OCI-LY3 (cell line): ENCODE measurements around the gene BRPF1.

Source experiments
- H2AFZ ChIP-seq: fragments of 200-600, 300-600 bp; shearing (Covaris generic); 2 replicates; pipeline ENCODE4 v1.6.0; 2014; ENCODE audit warnings: antibody characterized with exemption, low read depth, low read length
- H3K27ac ChIP-seq: fragments of 200-600, 300-600 bp; sonication (generic); 2 replicates; pipeline ENCODE4 v1.5.1; 2014; ENCODE audit warnings: mild to moderate bottlenecking, low read length, moderate library complexity, mixed read lengths
- H3K27me3 ChIP-seq: fragments of 200-600, 300-600 bp; sonication (generic); 2 replicates; pipeline ENCODE4 v1.6.1; 2014; ENCODE audit warnings: low read depth, low read length, mixed read lengths
- H3K36me3 ChIP-seq: fragments of 200-600, 300-600 bp; sonication (generic); replicated peaks from 2 replicates; pipeline ENCODE3; 2014; ENCODE audit warnings: low read depth, low read length, mixed read lengths
- H3K4me1 ChIP-seq: fragments of 300-600, 200-600 bp; sonication (generic); 2 replicates; pipeline ENCODE4 v1.6.1; 2014; ENCODE audit warnings: low read length, mixed read lengths
- H3K4me2 ChIP-seq: fragments of 200-600, 300-600 bp; sonication (generic); 2 replicates; pipeline ENCODE4 v1.6.1; 2014; ENCODE audit warnings: low read length, mixed read lengths
- H3K4me3 ChIP-seq: fragments of 300-600, 200-600 bp; sonication (generic); 2 replicates; pipeline ENCODE4 v1.5.1; 2014; ENCODE audit warnings: antibody characterized with exemption, mild to moderate bottlenecking, low read length, moderate library complexity
- H3K79me2 ChIP-seq: fragments of 300-600, 200-600 bp; shearing (Covaris generic); 2 replicates; pipeline ENCODE4 v1.6.1; 2014; ENCODE audit warnings: mild to moderate bottlenecking, low read length, mixed read lengths
- H3K9ac ChIP-seq: fragments of 300-600, 200-600 bp; shearing (Covaris generic); 2 replicates; pipeline ENCODE4 v1.6.0; 2014; ENCODE audit warnings: mild to moderate bottlenecking, low read length, moderate library complexity
- H3K9me3 ChIP-seq: fragments of 200-600, 300-600 bp; shearing (Covaris generic); 2 replicates; pipeline ENCODE4 v1.6.1; 2014; ENCODE audit warnings: low read length, mixed read lengths; ENCODE audit not compliant: insufficient read depth
- H4K20me1 ChIP-seq: fragments of 200-600, 300-600 bp; sonication (generic); 2 replicates; pipeline ENCODE4 v1.6.1; 2016; ENCODE audit warnings: low read length, mixed read lengths; ENCODE audit not compliant: insufficient read depth
- EZH2phosphoT487 ChIP-seq: fragments of 200-600 bp; shearing (Covaris generic); IDR thresholded peaks from 2 replicates; pipeline ENCODE4 v1.6.1; 2018; ENCODE audit warnings: antibody characterized with exemption, mixed run types, low read depth
- TF ChIP-seq, protein P1 (sequence below): fragments of 200-600, 300-600 bp; sonication (generic); IDR thresholded peaks from 2 replicates; pipeline ENCODE4 v1.5.1; 2014; ENCODE audit warnings: antibody characterized with exemption, low read length, low read depth

Gene BRPF1

DNA sequence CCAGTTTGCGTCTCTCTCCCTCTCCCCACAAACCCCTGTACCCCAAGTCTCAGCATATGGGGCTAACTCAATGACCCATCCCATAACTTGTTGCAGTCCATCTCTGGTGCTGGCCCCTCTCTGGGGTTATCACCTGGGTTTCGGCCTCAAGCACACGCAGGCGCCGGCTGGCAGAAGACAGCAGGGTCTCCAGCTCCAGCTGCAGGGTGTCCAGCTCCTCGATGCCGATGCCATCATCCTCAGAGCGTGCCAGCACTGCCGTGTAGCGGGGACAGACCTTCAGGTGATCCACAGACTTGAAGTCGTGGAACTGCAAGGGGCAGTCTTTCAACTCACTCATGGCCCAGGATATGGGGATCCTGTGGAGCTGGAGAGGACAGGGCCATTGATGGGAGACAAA is 59.6 kb downstream of the BRPF1 start:
- Histone ChIP-seq H3K36me3 (peaks cover 47% of the 10 kb centered on the region), H2AFZ (no peak overlapping the region), H3K9ac (peak overlapping the region; percentile 97; the same call in 1 of the 2 replicates), H4K20me1 (peaks cover 4% of the 10 kb centered on the region), H3K9me3 (no peaks in the 10 kb centered on the region), H3K4me2 (peak overlapping the region; percentile 97), H3K4me3 (peak overlapping the region; percentile 92), H3K27ac (no peak overlapping the region), H3K27me3 (no peaks in the 10 kb centered on the region), H3K79me2 (peaks cover 49% of the 10 kb centered on the region), H3K4me1 (peaks cover 38% of the 10 kb centered on the region)
- TF ChIP-seq EZH2phosphoT487 = no peak
- TF ChIP-seq, protein P1, sequence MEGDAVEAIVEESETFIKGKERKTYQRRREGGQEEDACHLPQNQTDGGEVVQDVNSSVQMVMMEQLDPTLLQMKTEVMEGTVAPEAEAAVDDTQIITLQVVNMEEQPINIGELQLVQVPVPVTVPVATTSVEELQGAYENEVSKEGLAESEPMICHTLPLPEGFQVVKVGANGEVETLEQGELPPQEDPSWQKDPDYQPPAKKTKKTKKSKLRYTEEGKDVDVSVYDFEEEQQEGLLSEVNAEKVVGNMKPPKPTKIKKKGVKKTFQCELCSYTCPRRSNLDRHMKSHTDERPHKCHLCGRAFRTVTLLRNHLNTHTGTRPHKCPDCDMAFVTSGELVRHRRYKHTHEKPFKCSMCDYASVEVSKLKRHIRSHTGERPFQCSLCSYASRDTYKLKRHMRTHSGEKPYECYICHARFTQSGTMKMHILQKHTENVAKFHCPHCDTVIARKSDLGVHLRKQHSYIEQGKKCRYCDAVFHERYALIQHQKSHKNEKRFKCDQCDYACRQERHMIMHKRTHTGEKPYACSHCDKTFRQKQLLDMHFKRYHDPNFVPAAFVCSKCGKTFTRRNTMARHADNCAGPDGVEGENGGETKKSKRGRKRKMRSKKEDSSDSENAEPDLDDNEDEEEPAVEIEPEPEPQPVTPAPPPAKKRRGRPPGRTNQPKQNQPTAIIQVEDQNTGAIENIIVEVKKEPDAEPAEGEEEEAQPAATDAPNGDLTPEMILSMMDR = no peak

DNA sequence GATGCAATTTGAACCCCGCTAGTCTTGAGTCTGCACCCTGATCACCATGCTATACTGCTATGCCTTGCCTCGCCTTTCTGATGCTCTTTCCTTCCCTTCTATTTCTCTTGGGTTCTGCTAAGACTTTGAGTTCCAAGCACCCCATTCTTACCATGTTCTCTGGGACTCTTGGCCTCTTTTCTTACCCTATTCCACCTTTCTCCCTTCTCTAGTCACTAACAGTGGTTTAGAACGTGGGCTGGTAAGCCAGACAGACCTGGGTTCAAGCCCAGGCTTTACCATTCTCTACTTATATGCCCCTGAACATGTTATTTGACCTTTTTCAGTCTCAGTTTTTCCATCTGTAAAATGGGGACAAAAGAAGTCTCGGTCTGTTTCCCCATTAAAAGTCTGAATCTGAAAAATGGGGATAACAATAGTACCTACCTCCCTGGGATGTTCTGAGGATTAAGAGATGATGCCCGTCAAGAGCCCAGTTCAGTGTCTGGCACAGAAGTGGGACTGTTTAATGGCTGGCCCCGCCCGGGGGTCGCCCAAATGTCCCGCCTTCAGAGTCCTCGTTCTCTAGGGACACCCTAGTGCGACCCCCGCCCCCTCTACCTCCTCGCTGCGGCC is 60.4 kb downstream of the BRPF1 start:
- Histone ChIP-seq H3K4me1 (peaks cover 41% of the 10 kb centered on the region), H3K36me3 (peaks cover 44% of the 10 kb centered on the region), H3K9me3 (no peaks in the 10 kb centered on the region), H2AFZ (peak overlapping the region; percentile 73; the same call in 1 of the 2 replicates), H3K79me2 (peaks cover 57% of the 10 kb centered on the region), H4K20me1 (peaks cover 5% of the 10 kb centered on the region), H3K27ac (peak overlapping the region; percentile 99), H3K4me3 (peak overlapping the region; percentile 92), H3K27me3 (no peaks in the 10 kb centered on the region), H3K4me2 (peak overlapping the region; percentile 97), H3K9ac (peak overlapping the region; percentile 97)
- TF ChIP-seq, protein P1 = no peak

DNA sequence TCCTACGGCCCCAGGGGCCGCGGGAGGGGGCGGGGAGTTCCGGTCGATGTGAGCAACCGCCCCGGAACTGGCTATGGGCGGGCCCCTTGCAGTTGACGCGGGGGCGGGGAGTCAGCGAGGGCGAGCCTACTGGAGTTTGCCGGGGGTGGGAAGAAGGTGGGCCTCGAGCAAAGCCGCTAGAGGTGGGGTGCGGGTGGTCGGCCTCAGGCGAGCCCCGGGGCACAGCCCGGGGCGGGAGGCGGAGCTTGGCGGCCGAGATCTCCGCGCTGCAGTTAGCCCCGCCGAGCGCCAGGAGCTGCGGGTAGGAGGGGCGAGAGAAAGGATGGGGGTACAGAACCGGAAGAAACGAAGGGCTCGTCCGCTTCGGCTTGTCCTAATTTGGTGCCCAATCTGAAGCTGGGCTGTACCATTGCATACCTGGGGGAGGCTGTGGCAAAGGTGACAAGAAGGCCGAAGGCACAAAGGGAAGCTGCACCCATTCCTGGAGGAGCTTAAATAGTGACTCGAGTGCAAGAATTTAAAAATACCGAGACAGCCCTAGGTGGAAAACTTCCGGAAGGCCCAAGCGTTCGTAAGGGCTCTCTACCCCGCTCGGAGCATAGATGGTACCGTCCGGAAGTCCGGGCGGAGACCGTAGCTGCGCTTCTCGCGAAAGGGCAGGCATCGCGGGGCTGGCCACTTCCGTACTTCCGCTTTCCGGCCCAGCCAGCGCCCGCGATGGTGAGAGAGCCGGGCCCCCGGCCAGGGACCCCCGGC is 61.0 kb downstream of the BRPF1 start, which contains the start of the genes ARPC4 and TADA3:
Gene ARPC4 (plus strand): TSS at position 678 of the 756 bp plus-strand sequence. CDS start 40 bp downstream, at position 718.
Gene TADA3 (minus strand): TSS at position 69 of the 756 bp plus-strand sequence. CDS start 1,007 bp downstream, outside the sequence.
- Histone ChIP-seq H4K20me1 (peaks cover 11% of the 10 kb centered on the region), H3K79me2 (peaks cover 64% of the 10 kb centered on the region), H3K4me2 (peak within 1 kb of the TSS; percentile 99), H2AFZ (peak within 1 kb of the TSS; percentile 73; the same call in 1 of the 2 replicates), H3K4me1 (peaks cover 39% of the 10 kb centered on the region), H3K27ac (peak within 1 kb of the TSS; percentile 99), H3K4me3 (peak within 1 kb of the TSS; percentile 92), H3K9me3 (no peaks in the 10 kb centered on the region), H3K9ac (peak within 1 kb of the TSS; percentile 97), H3K36me3 (peaks cover 44% of the 10 kb centered on the region), H3K27me3 (no peaks in the 10 kb centered on the region)
- TF ChIP-seq, protein P1 = no peak
- no peak for TF ChIP-seq EZH2phosphoT487

DNA sequence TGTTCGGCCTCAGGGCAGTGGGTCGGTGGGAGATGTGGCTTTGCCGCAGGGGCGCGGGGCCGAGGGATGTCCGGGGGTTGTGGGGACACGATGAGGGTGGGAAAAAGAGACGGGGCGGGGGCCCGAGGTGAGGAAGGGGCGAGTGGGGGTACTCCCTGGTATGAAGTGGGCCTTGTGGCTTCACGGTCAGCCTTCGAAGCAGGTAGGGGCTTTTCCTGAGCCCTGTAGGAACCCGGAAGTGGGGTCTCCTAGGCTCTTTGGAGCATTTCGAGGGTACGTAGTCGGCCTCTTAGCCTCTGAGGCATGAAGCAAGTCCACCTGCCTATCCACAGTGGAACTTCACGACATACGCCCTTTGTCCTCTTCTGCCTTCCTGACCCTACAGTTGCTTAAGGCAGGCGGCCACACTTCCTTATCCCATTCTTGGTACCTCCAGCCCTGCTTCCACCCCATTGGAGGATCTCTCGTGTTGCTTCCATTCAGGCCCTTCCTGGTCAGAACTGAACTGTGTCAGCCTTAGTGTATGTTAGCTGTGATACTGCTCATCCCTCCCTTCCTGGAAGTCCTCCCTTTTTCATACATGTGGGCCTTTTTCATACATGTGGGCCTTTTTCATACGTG is 61.7 kb downstream of the BRPF1 start:
- Histone ChIP-seq H3K4me3 (peak overlapping the region; percentile 92), H2AFZ (no peak overlapping the region), H3K36me3 (peaks cover 48% of the 10 kb centered on the region), H3K9me3 (no peaks in the 10 kb centered on the region), H3K9ac (peak overlapping the region; percentile 97), H4K20me1 (peaks cover 13% of the 10 kb centered on the region), H3K4me2 (peak overlapping the region; percentile 99), H3K4me1 (peaks cover 35% of the 10 kb centered on the region), H3K27ac (peak overlapping the region; percentile 99), H3K79me2 (peaks cover 70% of the 10 kb centered on the region), H3K27me3 (no peaks in the 10 kb centered on the region)
- TF ChIP-seq, protein P1 = no peak
